ENCODE results near the gene CISD3.

The CISD3 gene

GRCh38 chr17:38693700-38694329 is 36.3 kb upstream of the CISD3 start:
- H3K27me3 ChIP-seq (replicated peaks; ENCODE audit: control insufficient read depth, insufficient read depth, low read length) = no peaks in the 10 kb centered on the region

DNA sequence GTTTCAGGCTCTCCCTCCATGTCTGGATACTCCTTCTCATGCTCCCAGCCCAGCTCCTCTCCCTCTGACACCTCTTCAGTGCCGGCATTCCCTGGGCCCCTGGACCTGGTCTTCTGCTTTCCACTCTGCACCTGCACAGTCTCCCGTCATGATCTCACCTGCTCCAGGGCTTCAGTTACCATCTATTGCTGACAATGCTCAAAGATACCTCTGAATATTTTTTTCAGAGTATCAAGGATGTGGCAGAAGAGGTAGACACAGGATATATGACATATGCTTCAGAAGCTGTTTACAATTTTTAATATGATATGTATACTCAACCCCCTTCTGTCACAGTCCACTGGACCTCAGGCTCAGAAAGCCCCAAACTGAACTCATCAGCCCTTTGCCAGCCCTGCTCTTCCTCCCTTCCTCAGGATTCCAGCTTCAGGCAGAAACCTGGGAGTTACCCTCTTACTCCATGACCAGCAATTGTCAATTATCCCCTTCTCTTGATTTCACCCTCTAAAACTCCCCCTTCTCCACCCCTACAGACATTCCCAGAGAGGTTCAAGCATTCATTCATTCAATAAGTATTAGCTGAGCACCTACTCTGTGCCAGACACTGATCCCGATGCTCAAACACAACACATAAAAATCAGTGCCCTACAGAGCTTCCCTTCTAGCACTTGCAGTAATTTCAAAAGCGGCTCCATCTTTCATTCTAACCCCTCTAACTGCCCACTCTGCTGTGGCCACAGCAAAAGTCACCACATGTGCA is 32.9 kb upstream of the CISD3 start:
- TF ChIP-seq, protein P1, sequence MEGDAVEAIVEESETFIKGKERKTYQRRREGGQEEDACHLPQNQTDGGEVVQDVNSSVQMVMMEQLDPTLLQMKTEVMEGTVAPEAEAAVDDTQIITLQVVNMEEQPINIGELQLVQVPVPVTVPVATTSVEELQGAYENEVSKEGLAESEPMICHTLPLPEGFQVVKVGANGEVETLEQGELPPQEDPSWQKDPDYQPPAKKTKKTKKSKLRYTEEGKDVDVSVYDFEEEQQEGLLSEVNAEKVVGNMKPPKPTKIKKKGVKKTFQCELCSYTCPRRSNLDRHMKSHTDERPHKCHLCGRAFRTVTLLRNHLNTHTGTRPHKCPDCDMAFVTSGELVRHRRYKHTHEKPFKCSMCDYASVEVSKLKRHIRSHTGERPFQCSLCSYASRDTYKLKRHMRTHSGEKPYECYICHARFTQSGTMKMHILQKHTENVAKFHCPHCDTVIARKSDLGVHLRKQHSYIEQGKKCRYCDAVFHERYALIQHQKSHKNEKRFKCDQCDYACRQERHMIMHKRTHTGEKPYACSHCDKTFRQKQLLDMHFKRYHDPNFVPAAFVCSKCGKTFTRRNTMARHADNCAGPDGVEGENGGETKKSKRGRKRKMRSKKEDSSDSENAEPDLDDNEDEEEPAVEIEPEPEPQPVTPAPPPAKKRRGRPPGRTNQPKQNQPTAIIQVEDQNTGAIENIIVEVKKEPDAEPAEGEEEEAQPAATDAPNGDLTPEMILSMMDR (IDR thresholded peaks at IDR 0.05; ENCODE audit: insufficient read depth, low read length, poor library complexity, severe bottlenecking) = no peak
- DNase-seq (ENCODE audit: extremely low read depth, insufficient read length) = no peak
- no peaks in the 10 kb centered on the region for H3K27me3 ChIP-seq (replicated peaks; ENCODE audit: control insufficient read depth, insufficient read depth, low read length)
- no peak overlapping the region for H3K4me3 ChIP-seq (replicated peaks; ENCODE audit: low read depth, low read length)
- H3K36me3 ChIP-seq (ENCODE audit: control insufficient read depth, insufficient read depth, low read length) = no peaks in the 10 kb centered on the region

More at GRCh38 chr17:38693700-38694329, 36.3 kb upstream of the CISD3 start:
- DNase-seq (ENCODE audit: extremely low read depth, insufficient read length) = no peak
- no peaks in the 10 kb centered on the region for H3K36me3 ChIP-seq (ENCODE audit: control insufficient read depth, insufficient read depth, low read length)
- H3K4me3 ChIP-seq (replicated peaks; ENCODE audit: low read depth, low read length) = no peak overlapping the region
- TF ChIP-seq, protein P1 (IDR thresholded peaks at IDR 0.05; ENCODE audit: insufficient read depth, low read length, poor library complexity, severe bottlenecking) = no peak

DNA sequence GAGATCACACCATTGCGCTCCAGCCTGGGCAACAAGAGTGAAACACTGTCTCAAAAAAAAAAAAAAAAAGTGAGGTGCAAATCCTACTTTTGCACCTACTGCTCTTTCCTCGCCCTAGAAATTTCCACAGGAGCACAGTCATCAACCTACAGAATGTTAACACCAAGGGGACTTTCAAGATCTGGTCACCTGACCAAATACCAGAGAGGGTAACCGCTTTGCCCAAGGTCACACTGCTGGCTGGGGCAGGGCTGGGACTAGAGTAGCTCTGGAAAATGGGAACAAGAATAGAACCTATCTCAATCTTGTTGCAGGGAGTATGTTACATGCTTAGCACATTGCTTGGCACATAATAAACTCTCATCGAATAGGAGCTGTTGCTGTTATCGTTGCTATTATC is 31.4 kb upstream of the CISD3 start:
- Histone ChIP-seq H3K4me3 (replicated peaks; ENCODE audit: low read depth, low read length) (no peak overlapping the region), H3K27me3 (replicated peaks; ENCODE audit: control insufficient read depth, insufficient read depth, low read length) (no peaks in the 10 kb centered on the region), H3K36me3 (ENCODE audit: control insufficient read depth, insufficient read depth, low read length) (no peaks in the 10 kb centered on the region)
- TF ChIP-seq, protein P1 (IDR thresholded peaks at IDR 0.05; ENCODE audit: insufficient read depth, low read length, poor library complexity, severe bottlenecking) = no peak
- no peak for DNase-seq (ENCODE audit: extremely low read depth, insufficient read length)

GRCh38 chr17:38701504-38702165 is 28.5 kb upstream of the CISD3 start:
- TF ChIP-seq, protein P1 (IDR thresholded peaks at IDR 0.05; ENCODE audit: insufficient read depth, low read length, poor library complexity, severe bottlenecking) = no peak
- peak overlapping the region; percentile 75 for H3K4me3 ChIP-seq (replicated peaks; ENCODE audit: low read depth, low read length)
- peak; percentile 83 for DNase-seq (ENCODE audit: extremely low read depth, insufficient read length)
- no peaks in the 10 kb centered on the region for H3K36me3 ChIP-seq (ENCODE audit: control insufficient read depth, insufficient read depth, low read length)
- H3K27me3 ChIP-seq (replicated peaks; ENCODE audit: control insufficient read depth, insufficient read depth, low read length) = no peaks in the 10 kb centered on the region

DNA sequence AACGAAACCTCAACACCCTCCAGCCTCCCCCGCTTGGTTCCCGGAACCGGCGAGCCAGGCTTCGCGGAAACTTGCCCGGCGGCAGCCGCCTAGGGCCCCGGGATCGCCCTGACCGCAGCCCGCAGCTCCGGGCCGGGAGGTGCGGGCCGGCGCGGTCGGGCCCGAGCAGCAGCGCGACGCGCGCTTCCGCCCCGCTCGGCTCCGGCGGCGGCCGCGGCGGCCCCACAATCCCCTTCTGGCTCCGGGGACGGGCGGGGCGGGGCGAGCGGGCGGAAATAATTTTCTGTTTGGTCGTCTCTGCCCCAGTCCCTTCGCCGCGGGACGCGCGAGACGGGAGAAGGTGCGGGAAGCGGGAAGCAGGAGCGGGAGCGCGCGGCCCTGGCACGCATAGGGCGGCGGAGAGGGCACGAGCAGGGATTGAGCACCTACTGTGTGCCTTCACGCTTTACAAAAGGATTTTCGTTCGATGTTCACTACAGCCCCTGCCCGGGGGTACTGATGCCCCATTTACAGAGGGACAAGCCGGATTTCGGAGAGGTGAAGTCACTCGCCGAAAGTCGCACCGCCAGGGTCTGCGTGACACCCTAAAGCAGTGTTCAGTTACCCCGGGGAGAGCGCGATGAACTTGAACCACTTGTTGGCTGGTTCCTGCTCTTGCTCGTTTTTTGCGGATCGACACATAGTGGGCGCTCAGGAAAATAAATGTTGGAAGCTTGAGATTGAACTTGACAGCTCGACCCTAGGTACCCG is 27.8 kb upstream of the CISD3 start:
- Histone ChIP-seq H3K27me3 (replicated peaks; ENCODE audit: control insufficient read depth, insufficient read depth, low read length) (no peaks in the 10 kb centered on the region), H3K36me3 (ENCODE audit: control insufficient read depth, insufficient read depth, low read length) (no peaks in the 10 kb centered on the region), H3K4me3 (replicated peaks; ENCODE audit: low read depth, low read length) (peak overlapping the region; percentile 75)
- TF ChIP-seq, protein P1 (IDR thresholded peaks at IDR 0.05; ENCODE audit: insufficient read depth, low read length, poor library complexity, severe bottlenecking) = no peak
- peak; percentile 91 for DNase-seq (ENCODE audit: extremely low read depth, insufficient read length)
